ENCODE measurements around the gene PTPN2.

DNA sequence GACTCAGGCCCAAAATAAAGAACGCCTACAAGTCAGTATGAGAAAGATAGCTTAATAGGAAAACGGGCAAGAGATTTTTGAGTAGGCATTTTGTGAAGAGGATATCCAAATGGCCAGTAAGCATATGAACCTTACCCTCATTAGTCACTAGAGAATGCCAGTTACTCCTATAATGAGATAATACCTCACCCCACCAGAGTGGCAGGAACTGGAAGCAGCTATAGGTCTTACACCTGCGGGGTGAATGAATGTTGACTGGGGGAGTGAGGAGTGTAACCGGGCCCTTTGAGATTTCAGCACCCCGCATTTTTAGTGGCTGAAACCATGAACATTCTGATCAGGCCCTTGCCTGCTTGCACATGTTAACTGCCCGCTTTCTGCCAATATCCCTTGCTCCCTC is 7.5 kb upstream of the PTPN2 start:
- TF ChIP-seq, protein P1, sequence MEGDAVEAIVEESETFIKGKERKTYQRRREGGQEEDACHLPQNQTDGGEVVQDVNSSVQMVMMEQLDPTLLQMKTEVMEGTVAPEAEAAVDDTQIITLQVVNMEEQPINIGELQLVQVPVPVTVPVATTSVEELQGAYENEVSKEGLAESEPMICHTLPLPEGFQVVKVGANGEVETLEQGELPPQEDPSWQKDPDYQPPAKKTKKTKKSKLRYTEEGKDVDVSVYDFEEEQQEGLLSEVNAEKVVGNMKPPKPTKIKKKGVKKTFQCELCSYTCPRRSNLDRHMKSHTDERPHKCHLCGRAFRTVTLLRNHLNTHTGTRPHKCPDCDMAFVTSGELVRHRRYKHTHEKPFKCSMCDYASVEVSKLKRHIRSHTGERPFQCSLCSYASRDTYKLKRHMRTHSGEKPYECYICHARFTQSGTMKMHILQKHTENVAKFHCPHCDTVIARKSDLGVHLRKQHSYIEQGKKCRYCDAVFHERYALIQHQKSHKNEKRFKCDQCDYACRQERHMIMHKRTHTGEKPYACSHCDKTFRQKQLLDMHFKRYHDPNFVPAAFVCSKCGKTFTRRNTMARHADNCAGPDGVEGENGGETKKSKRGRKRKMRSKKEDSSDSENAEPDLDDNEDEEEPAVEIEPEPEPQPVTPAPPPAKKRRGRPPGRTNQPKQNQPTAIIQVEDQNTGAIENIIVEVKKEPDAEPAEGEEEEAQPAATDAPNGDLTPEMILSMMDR (IDR thresholded peaks at IDR 0.05 in 4 of 5, conservative IDR thresholded peaks at IDR 0.05 in 1 of 5): no peak
- TF ChIP-seq POLR2A (IDR thresholded peaks at IDR 0.05): no peak
